Stomach (tissue), 4 donors: ENCODE data around the gene MEGF6.

Source experiments
- EP300 ChIP-seq: sonication (generic); formaldehyde crosslinking; IDR thresholded peaks from one replicate; pipeline ENCODE4 v1.6.1; 2017; ENCODE audit warnings: antibody characterized with exemption
- POLR2A ChIP-seq, 4 donors: fragments of 450-650 bp; IDR thresholded peaks; one replicate each; pipeline ENCODE4 v1.6.1; 2016; ENCODE audit warnings: antibody characterized with exemption in 4 of 4, control low read depth in 2 of 4, mild to moderate bottlenecking in 1 of 4, moderate library complexity in 1 of 4
- POLR2AphosphoS5 ChIP-seq, 3 donors: sonication (generic); formaldehyde crosslinking; IDR thresholded peaks; one replicate each; pipeline ENCODE4 v1.6.1; 2016; ENCODE audit warnings: antibody characterized with exemption in 3 of 3
- TF ChIP-seq, protein P1 (sequence below), 7 experiments: fragments of 450-650 bp in 4 of 7; fragments of 200-600 bp in 3 of 7; sonication (generic) in 3 of 7; IDR thresholded peaks; one replicate each; pipeline ENCODE4 v1.5.1; 2016 to 2019; ENCODE audit warnings: antibody characterized with exemption in 7 of 7, control low read depth in 2 of 7, mild to moderate bottlenecking in 1 of 7

DNA sequence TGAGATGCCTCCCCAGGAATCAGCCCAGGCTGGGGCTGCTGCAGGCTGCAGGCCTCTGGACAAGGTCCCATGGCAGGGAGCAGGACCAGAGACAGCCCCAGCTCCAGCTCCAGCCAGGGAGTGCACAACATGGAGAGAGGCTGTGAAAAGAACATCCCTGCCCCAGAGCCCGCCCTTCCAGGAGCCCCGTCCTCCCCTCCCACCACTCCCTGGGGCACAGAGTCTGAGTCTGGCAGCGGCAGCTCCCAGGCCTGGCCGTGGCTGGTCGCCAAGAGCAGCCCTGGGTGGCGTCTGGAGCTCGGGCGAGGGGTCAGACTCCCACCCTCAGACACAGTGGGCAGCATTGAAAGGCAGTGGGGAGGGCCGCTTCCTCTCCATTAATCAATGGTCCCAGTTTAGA is 37.8 kb downstream of the MEGF6 start:
- TF ChIP-seq, protein P1, sequence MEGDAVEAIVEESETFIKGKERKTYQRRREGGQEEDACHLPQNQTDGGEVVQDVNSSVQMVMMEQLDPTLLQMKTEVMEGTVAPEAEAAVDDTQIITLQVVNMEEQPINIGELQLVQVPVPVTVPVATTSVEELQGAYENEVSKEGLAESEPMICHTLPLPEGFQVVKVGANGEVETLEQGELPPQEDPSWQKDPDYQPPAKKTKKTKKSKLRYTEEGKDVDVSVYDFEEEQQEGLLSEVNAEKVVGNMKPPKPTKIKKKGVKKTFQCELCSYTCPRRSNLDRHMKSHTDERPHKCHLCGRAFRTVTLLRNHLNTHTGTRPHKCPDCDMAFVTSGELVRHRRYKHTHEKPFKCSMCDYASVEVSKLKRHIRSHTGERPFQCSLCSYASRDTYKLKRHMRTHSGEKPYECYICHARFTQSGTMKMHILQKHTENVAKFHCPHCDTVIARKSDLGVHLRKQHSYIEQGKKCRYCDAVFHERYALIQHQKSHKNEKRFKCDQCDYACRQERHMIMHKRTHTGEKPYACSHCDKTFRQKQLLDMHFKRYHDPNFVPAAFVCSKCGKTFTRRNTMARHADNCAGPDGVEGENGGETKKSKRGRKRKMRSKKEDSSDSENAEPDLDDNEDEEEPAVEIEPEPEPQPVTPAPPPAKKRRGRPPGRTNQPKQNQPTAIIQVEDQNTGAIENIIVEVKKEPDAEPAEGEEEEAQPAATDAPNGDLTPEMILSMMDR (IDR thresholded peaks at IDR 0.05): no peak
- no peak for TF ChIP-seq POLR2A (IDR thresholded peaks at IDR 0.05)
- TF ChIP-seq POLR2AphosphoS5 (IDR thresholded peaks at IDR 0.05): no peak
- no peak for TF ChIP-seq EP300
